CD8-positive, alpha-beta memory T cell (primary cell): ENCODE data around the gene NXPE2. TPM values are rescaled to one million over a fixed set of nuclear protein-coding genes. Genes with fewer than 3 reads are reported as not detected.

ENCODE experiments used
- polyA plus RNA-seq: library from polyadenylated mRNA; unstranded; fragments of 300-500 nt; fragmentation: Illumina TruSeq; gene quantifications from one replicate; pipeline ENCODE4 v1.2.3, GENCODE V29; 2021
- total RNA-seq, 2 experiments: library from RNA; stranded (reverse); gene quantifications; one replicate each; pipeline ENCODE4 v1.2.3, GENCODE V29; 2021

The NXPE2 gene
- total and polyA plus RNA-seq, 3 experiments from 2014 or later: not detected

Other genes with a start within 250 kb of the NXPE2 start
- gene REXO2, start 239.1 kb upstream of the NXPE2 start, total RNA-seq: 10 to 100 TPM; 77.7 to 79.8 TPM
- 52.9 TPM for gene REXO2, start 239.1 kb upstream of the NXPE2 start, polyA plus RNA-seq
- not detected for gene NXPE1, start 118.6 kb upstream of the NXPE2 start, total RNA-seq
- not detected for gene NXPE1, start 118.6 kb upstream of the NXPE2 start, polyA plus RNA-seq
- not detected for gene NXPE4, start 82.7 kb upstream of the NXPE2 start, total RNA-seq
- gene NXPE4, start 82.7 kb upstream of the NXPE2 start, polyA plus RNA-seq: not detected